Parathyroid adenoma (tissue), 2 donors: ENCODE measurements around the gene SPA17.

Experiments used
- H2AFZ ChIP-seq: fragments of 300-600 bp; sonication (generic); one replicate; pipeline ENCODE4 v1.7.0; 2017; ENCODE audit warnings: antibody characterized with exemption, mild to moderate bottlenecking
- H3K27ac ChIP-seq: fragments of 300-600 bp; sonication (generic); one replicate; pipeline ENCODE4 v1.7.0; 2017
- H3K27me3 ChIP-seq: fragments of 300-600 bp; sonication (generic); one replicate; pipeline ENCODE4 v1.7.0; 2017; ENCODE audit warnings: low read length; ENCODE audit not compliant: control insufficient read depth, insufficient read depth
- H3K36me3 ChIP-seq: fragments of 300-600 bp; sonication (generic); one replicate; pipeline ENCODE4 v1.7.0; 2017; ENCODE audit warnings: low read length; ENCODE audit not compliant: control insufficient read depth, insufficient read depth
- H3K4me1 ChIP-seq: fragments of 300-600 bp; sonication (generic); one replicate; pipeline ENCODE4 v1.7.0; 2017; ENCODE audit warnings: control low read depth
- H3K4me2 ChIP-seq: fragments of 300-600 bp; sonication (generic); one replicate; pipeline ENCODE4 v1.7.0; 2017; ENCODE audit warnings: low read length
- H3K4me3 ChIP-seq: fragments of 300-600 bp; sonication (generic); one replicate; pipeline ENCODE4 v1.7.0; 2017; ENCODE audit warnings: low read depth, low read length
- H3K79me2 ChIP-seq: fragments of 300-600 bp; sonication (generic); one replicate; pipeline ENCODE4 v1.7.0; 2017; ENCODE audit warnings: control low read depth
- H3K9ac ChIP-seq: fragments of 300-600 bp; sonication (generic); one replicate; pipeline ENCODE4 v1.7.0; 2017; ENCODE audit warnings: mild to moderate bottlenecking
- H3K9me3 ChIP-seq: fragments of 300-600 bp; sonication (generic); one replicate; pipeline ENCODE4 v1.7.0; 2017; ENCODE audit warnings: low read length; ENCODE audit not compliant: control insufficient read depth
- TF ChIP-seq, protein P1 (sequence below): fragments of 300-600 bp; sonication (generic); IDR thresholded peaks from one replicate; pipeline ENCODE4 v1.7.0; 2017; ENCODE audit warnings: antibody characterized with exemption, mild to moderate bottlenecking
- donor health status: primary hyperparathyroidism.

The SPA17 gene

GRCh38 chr11:124717421-124717785, 43.7 kb downstream of the SPA17 start:
- Histone ChIP-seq H3K4me1 (no peaks in the 10 kb centered on the region), H3K27ac (no peak overlapping the region), H3K4me3 (peak overlapping the region; percentile 45), H3K27me3 (no peaks in the 10 kb centered on the region), H3K9ac (no peak overlapping the region), H3K4me2 (peak overlapping the region; percentile 67), H3K36me3 (no peaks in the 10 kb centered on the region), H2AFZ (no peak overlapping the region), H3K9me3 (no peaks in the 10 kb centered on the region), H3K79me2 (no peaks in the 10 kb centered on the region)
- TF ChIP-seq, protein P1, sequence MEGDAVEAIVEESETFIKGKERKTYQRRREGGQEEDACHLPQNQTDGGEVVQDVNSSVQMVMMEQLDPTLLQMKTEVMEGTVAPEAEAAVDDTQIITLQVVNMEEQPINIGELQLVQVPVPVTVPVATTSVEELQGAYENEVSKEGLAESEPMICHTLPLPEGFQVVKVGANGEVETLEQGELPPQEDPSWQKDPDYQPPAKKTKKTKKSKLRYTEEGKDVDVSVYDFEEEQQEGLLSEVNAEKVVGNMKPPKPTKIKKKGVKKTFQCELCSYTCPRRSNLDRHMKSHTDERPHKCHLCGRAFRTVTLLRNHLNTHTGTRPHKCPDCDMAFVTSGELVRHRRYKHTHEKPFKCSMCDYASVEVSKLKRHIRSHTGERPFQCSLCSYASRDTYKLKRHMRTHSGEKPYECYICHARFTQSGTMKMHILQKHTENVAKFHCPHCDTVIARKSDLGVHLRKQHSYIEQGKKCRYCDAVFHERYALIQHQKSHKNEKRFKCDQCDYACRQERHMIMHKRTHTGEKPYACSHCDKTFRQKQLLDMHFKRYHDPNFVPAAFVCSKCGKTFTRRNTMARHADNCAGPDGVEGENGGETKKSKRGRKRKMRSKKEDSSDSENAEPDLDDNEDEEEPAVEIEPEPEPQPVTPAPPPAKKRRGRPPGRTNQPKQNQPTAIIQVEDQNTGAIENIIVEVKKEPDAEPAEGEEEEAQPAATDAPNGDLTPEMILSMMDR = no peak

DNA sequence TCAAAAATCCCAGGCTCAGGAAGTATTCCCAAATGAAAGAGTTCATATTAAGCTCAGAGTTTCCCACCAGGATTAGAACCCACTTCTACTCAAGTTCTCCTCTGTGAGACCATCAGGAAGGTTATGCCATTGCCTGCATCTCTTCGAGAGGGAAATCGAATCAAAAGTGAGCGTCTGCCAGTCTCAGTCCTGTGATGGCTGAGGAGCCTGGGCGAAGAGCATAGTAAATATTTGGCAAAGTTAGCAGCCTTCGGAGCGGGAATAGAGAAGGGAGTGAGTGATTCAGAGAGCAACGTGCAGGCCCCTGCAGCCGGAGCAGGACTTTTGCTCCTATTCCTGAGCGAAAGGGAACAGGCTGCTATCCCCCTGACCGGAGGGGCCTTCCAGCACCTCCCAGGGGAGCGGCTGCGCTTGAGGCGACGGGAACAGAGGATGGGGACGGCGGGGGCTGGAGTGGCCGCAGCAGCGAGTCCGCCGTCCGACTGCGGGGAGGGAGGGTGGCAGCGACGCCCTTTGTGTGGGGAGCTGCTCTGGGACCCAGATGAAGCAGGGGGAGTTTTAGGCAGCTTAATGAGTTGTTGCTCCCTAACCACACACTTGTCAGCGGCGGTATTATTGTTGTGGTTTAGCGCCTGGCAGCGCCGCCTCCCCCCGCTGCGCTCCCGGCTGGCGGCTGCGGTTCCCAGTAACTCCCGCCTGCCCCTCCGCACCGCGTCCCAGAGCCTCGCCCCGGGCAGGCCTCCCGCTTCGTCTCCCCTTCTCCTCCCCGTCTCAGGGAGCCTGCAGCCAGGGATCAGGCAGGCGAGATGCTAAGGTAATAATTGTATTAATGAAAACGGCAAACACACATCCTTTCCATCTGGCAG, 44.3 kb downstream of the SPA17 start:
- H2AFZ ChIP-seq = peak overlapping the region; percentile 62
- H3K27ac ChIP-seq = no peak overlapping the region
- H3K27me3 ChIP-seq = no peaks in the 10 kb centered on the region
- no peaks in the 10 kb centered on the region for H3K9me3 ChIP-seq
- H3K36me3 ChIP-seq = no peaks in the 10 kb centered on the region
- peak overlapping the region; percentile 67 for H3K4me2 ChIP-seq
- H3K9ac ChIP-seq = no peak overlapping the region
- no peaks in the 10 kb centered on the region for H3K4me1 ChIP-seq
- peak overlapping the region; percentile 45 for H3K4me3 ChIP-seq
- H3K79me2 ChIP-seq = no peaks in the 10 kb centered on the region
- TF ChIP-seq, protein P1 = no peak

DNA sequence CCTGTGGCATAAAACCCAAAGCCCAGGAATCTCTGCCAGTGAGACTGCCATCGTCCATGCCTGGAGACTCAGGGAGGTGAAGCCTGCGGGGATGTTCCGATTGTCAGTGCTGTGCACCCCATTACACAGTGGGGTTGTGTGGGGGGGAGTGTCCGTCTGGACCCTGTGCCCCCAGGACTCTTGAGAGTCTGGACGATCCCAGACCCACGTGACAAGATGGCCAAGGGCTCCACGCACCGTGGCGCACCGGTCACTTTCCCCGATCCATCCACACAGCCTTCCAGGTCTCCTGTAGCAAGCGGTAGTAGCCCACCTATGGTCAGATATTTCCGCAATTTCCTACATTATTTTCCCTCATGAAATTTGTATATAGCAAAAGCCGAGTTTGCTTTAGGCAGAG, 45.1 kb downstream of the SPA17 start:
- H3K27me3 ChIP-seq = no peaks in the 10 kb centered on the region
- H3K9me3 ChIP-seq = no peaks in the 10 kb centered on the region
- H3K36me3 ChIP-seq = no peaks in the 10 kb centered on the region
- H3K9ac ChIP-seq = no peak overlapping the region
- no peak overlapping the region for H3K27ac ChIP-seq
- no peaks in the 10 kb centered on the region for H3K79me2 ChIP-seq
- TF ChIP-seq, protein P1 = no peak
- no peak overlapping the region for H3K4me2 ChIP-seq
- H2AFZ ChIP-seq = no peak overlapping the region
- no peak overlapping the region for H3K4me3 ChIP-seq
- H3K4me1 ChIP-seq = no peaks in the 10 kb centered on the region

DNA sequence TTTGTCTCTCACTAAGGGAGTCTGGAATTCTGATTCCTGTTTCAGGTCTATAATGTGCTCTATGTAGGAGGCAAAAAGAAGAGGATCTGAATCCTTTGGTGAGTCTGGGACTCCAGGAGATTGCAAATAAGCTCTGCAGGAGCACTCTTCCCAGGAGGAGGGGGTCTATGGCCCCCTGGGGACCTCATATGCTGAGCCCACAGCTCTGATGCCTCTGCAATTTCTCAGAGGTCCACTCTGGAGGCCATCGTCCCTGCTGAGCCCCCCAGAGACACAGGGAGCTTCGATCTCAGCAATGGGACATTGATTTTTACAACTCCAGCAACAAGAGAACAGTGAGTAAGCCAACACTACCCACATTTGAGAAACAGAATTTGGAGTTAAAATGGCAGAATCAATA, 45.8 kb downstream of the SPA17 start:
- Histone ChIP-seq H3K27ac (no peak overlapping the region), H2AFZ (no peak overlapping the region), H3K4me2 (no peak overlapping the region), H3K9ac (no peak overlapping the region), H3K79me2 (no peaks in the 10 kb centered on the region), H3K4me3 (no peak overlapping the region), H3K9me3 (no peaks in the 10 kb centered on the region), H3K27me3 (no peaks in the 10 kb centered on the region), H3K36me3 (no peaks in the 10 kb centered on the region), H3K4me1 (no peaks in the 10 kb centered on the region)
- TF ChIP-seq, protein P1 = no peak

GRCh38 chr11:124722176-124722575, 48.5 kb downstream of the SPA17 start:
- H3K27me3 ChIP-seq = no peaks in the 10 kb centered on the region

More at GRCh38 chr11:124722176-124722575, 48.5 kb downstream of the SPA17 start:
- H3K27ac ChIP-seq = no peak overlapping the region
- no peaks in the 10 kb centered on the region for H3K36me3 ChIP-seq
- no peaks in the 10 kb centered on the region for H3K9me3 ChIP-seq
- no peak overlapping the region for H3K9ac ChIP-seq
- H3K4me3 ChIP-seq = no peak overlapping the region
- no peaks in the 10 kb centered on the region for H3K79me2 ChIP-seq
- TF ChIP-seq, protein P1 = no peak
- H3K4me1 ChIP-seq = no peaks in the 10 kb centered on the region
- H2AFZ ChIP-seq = no peak overlapping the region
- no peak overlapping the region for H3K4me2 ChIP-seq
